Skin of body (tissue), 2 donors: ENCODE data around the gene ANKRD50. TPM values are rescaled to one million over a fixed set of nuclear protein-coding genes. Genes with fewer than 3 reads are reported as not detected.

Source experiments
- DNase-seq: peaks from one replicate; lab custom pipeline; 2025; lab: John Stamatoyannopoulos, UW
- total RNA-seq: library from RNA; depleted of rRNA; stranded (reverse); fragments of >200 nt; gene quantifications from one replicate; pipeline ENCODE4 v1.2.3, GENCODE V29; 2014

Gene ANKRD50
- total RNA-seq, 1 donor from 2014 or later: 56.6 TPM

DNA sequence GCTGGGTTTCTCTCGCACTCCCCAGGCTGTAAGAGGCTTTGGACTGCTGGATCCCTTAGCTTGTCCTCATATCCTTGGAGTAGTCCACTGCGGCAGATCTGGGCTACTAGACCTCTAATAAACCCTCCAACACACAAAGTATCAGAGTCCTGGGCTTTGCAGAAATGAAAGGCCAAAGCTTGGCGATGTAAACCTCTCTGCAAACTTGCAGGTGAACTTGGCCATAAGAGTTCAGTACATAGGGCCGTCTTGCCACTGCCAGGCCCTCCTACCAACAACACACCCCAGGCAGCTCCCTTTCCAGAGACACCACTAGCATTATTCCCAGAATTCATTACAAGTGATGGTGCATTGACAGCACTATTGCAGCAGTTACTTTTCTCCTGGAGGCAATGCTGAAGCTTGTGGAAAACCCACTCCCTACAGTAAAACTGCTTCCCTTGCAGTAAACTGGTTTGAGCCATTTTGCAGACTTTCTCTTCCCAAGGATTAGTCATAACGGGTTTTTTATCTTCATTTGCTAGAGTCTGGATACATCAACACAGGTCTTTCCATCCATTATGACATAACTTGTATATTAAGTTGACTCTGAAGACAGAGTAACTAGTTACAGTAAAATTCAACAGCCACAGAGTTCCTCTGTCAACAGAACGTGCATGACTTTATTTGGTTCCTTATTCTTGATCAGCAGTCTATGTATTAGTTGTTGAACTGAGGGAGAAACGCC lies 2.4 kb downstream of the ANKRD50 start:
- DNase-seq: no peak

DNA sequence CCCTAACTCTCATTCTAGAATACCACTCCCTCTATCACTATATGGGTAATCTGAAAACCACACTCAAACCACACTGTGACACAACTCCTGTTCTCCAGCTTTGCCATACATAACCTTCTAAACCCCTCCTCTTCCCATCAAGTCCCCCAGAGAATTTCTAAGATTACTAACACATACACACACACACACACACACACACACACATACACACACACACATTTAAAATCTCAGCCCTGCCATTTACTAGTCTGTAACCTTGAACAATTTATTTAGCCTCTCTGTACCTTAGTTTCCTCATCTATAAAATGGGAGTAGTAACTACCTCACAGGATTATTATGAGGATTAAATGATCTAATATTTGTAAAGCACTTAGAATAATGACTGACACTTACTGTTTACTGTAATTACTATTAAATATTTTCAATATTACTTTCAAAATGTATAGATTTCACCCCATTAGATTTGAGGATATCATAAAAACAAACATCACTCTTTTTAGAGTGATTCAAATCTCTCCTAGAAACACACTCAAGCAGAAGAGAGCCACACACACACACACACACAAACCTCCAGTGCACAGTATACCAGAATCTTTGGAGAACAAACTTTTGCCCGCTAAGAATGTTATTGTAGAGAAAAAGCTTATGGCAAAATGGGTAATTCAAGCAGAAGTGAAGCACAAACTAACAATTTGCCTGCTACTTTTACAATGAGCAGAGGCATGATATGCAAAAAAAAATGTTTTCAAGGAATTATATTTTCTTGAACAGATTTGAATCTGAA lies 3.8 kb downstream of the ANKRD50 start:
- DNase-seq: no peak

DNA sequence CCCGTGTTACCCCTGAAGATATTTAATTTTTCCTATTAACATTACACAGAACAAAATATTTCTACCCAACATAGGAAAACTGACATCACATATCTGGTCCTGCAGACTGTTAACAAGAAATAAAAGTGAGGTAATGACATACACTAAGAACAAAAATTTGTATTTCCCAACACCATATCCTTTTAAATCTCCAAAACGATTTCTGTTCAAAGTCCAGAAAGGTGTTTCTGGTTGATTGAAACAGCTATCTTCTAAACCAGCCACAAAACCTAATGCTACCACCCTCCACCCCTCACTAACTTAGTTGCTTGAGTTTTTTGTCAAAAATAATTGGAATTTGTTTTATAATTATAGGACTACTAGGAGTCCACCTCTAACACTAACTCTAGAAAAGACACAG lies 7.1 kb downstream of the ANKRD50 start:
- no peak for DNase-seq

DNA sequence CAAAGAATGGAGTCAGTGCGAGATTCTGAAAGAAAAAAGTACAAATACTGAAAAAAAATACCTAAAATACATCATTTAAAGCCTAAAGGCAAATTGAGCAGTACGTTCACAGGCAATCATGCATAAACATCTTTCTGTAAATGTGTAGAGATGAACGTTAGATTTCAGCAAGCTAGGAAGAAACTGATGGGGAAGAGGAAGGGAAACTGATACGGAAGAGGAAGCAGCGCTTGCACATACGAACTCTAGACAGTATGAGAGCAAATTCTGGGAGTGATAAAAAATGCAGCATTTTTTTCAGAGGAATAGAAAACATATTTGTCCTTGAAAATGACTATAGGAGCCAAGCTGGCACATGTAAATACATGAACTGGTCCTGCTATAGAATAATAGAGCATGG lies 9.4 kb downstream of the ANKRD50 start:
- no peak for DNase-seq

DNA sequence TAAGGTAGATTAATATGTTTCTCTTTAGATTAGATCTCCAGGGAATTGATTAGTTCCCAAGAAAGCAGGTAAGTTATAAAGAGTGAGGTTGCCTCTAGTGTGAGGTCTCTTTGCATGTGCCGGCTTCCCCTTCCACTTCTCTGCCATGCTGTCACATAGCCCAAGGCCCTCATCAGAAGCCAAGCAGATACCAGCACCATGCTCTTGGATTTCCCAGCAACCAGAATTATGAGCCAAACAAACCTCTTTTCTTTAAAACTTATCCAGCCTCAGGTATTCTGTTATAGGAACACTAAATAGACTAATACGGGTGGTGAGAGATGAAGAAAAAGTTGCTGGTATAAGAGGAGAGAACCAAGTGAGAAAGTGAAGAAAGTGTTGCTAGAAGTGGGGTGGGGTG lies 15.1 kb downstream of the ANKRD50 start:
- no peak for DNase-seq

DNA sequence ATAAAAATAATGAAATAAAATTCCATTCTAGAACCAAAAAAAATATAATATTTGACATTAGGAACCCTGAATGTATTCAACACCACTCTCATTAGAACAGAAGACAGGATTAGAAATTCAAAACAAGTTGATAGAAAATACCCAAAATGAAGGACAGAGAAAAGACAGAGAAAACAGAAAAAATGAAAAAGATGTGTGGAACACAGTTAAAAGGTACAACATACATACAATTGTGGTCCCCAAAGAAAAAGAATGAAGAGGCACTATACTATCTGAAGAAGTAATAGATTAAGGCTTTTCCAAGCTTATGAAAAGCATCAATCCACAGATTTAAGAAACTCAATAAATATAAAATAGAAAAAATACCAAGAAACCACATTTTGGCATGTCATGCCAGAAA lies 16.4 kb downstream of the ANKRD50 start:
- DNase-seq: no peak

DNA sequence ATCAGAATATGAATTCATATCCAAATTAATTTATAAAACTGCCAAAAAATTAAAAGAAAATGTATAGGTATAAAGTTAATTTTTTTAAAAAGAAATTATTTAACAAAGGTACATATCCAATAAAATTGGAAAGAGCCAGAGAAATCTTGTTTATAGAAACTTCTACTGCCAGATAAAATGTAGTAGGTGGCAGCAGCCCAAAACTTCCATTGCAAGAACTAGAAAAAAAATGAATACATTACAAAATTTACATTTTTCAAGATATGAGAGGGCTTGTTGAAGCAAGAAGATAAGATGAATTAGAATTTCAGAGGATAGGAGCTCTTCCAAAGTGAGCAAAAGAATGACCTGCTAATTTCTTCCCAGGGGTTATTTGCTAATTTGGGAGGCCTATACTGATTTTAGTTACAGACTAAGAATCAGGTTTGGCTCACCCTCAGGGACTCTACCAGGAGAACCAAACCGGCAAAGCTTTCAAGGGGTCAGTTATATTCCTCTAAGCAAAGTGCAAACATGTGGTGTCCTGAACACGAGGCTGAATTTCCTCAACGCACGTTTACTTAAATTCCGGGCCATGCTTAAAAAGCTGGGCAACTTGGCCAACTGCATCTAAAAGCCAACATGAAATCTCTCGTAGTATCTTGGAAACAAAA lies 17.5 kb downstream of the ANKRD50 start:
- no peak for DNase-seq

DNA sequence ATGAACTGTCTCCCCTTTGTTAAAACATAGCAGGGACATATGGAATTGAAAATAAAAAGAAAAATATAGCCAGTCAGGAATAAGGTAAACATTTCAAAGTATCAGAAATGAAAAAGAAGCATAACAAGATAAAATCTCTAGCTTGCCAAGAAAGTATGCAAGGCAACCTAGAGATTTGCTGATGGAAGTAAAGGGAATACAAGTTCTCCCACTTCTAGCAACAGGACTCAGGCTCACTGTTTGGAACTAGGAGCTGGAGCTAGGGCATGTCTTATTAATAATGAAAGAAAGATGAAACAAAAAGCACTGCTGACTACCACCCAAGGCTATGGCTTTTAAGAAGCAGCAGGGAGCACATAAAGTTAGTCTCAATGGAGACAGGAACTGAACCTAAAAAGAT lies 18.2 kb downstream of the ANKRD50 start:
- DNase-seq: no peak

DNA sequence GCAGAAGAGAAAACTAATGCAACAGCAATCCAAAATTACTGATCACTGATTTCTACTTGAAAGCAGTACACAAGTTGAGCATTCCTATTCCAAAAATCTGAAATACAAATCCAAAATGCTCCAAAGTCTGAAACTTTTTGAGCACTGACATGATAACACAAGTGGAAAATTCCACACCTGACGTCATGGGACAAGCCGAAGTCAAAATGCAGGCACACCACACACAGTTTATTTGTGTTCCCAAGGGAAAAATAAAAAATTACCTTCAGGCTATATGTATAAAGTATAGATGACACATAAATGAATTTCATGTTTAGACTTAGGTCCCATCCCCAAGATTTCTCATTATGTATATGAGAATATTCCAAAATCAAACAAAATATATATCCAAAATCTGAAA lies 20.7 kb downstream of the ANKRD50 start:
- no peak for DNase-seq

DNA sequence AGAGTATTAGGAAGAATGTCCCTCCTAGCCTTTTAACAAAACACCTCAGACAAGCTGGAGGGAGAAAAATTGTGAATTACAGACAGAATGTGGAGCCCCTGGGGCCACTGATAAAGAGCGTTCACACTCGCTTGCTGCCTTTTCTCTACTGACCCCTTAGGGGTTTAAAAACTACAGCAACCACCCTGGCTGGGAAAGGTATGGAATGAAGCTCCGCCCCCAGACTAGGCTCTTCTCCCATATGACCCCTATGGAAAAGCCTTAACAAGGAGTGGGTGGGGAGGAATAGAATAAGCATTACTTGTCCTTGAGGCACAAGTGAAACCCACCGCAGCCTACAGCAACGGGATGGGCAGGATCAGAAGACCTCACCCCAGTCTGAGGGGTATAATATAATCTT lies 26.3 kb downstream of the ANKRD50 start:
- no peak for DNase-seq

DNA sequence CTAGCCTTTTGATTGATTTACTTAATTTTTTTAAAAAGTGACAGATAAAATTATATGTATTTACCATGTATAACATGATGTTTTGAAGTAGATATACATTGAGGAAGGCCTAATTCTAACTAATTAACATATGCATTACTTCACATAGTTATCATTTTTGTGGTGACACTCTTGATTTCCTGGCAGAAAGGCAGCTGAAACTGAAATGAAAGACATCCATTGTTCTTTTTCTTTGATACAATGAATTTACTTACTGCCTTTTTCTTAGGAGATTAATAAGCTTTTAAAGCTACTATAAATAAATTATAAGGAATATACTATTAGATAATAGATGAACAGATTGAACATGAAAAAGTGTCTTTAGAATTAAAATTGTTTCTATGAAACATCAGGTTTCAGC lies 26.7 kb downstream of the ANKRD50 start:
- DNase-seq: no peak

DNA sequence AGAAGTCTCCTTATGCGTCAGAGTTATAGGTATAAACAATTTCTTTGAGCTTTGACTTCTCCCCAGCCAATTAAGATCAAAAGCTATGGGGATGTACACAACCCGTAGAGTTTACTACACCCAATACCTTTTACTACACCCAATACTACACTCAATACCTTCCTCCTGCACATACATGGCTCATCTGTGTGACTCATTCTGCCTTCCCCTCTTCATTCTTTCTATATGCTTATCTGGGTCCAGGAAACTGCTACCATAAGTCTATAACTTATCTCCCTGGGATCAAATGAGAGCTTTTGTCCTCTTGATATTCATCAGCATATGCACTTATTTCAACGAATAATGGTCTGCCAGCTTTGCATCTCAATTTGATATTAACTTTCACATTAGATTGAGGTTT lies 28.2 kb downstream of the ANKRD50 start:
- DNase-seq: no peak

DNA sequence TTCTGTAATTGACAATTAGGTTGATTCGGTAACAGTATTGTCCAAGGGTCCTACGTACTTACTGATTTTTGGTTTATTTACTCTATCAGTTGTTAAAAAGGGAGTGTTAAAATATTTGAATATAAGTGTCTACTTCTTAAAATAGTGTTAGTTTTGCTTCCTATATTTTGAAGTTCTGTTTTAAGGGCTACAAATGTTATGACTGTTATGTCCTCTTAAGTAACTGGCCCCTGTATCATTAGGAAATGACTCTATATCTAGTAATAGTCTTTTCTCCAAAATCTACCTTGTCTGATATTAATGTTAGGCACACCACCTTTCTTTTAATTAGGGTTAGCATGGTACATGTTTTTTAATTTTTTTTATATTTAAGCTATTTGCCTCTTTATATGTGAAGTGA lies 30.1 kb downstream of the ANKRD50 start:
- DNase-seq: no peak

DNA sequence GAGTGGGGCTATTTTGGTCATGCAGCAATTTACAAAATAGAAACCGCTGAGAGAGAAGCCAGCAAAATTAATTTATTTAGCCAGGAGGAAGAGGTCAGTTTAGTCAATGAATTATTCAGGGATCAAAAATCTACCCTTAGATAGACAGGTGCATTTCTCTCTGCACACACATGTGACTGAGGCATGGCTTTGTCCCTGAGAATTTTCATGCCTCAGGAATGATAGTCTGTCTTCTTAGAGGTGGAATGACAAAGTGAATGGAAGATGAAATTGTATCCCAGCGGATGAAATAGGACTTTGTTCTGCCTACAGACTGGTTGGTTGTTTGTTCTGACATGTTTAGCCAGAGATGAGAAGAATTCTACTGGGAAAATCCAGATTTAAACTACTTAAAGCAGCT lies 46.0 kb downstream of the ANKRD50 start:
- DNase-seq: no peak

DNA sequence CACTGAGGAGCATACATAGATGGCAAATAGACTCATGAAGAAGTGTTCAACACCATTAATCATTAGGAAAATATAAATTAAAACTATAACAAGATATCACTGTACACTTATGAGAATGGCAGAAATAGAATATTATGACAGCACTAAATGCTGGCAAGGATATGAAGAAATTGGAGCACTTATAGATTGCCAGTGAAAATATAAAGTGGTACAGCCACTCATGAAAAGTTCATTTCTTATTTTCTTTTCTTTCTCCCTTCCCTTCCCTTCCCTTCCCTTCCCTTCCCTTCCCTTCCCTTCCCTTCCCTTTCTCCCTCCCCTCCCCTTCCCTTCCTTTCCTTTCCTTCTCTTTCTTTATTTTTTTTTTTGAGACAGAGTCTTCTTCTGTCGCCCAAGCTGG lies 53.7 kb downstream of the ANKRD50 start:
- DNase-seq: no peak

DNA sequence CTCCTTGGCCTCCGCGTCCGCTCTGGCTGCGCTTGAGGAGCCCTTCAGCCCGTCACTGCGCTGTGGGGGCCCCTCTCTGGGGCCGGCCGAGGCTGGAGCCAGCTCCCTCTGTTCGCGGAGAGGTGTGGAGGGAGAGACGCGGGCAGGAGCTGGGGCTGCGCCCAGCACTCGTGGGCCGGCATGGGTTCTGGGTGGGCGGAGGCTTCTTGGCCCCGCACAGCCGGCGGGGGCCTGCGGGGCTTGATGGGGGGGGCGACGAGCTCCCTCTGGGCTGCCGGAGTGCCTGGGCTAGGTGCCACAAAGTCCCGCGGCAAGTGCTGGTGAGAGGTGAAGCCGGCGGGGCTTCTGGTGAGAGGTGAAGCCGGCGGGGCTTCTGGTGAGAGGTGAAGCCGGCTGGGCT lies 61.9 kb downstream of the ANKRD50 start:
- DNase-seq: no peak

DNA sequence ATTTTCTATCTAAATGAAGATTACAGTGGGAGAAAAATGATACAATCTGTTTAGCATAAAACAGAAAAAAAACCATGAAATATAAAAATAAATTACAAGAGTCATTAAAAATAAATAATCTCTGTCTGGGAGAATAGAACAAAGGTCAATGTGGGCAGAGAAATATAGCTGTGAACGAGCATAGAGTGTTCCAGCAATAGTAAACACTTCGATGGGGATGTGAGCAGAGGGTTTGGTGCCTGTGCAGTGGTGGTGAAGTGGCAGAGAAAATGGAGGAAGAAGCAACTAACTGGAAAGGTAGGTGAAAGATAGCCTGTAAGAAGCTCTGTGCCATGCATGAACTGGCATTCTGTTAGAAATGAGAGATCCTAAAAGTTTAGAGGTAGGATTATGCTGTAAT lies 64.9 kb downstream of the ANKRD50 start:
- no peak for DNase-seq

DNA sequence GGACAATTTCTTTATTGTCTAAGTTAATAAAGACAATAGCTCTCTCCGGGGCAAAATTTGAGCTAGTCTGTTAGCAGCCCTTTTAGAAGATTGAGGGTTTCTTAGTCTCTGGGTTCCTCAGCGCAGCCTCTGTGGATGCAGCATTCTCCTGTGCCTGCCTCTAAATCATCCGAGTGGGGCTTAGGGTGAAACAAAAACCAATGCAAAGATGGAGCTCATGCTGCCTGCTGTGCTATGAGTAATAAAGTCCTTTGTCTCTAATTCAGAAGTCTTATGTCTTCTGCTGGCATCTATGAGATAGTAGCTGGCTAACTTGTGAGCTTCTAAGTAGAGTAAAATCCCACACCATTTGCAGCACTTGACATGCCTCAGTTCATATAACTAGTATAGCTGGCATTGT lies 67.9 kb downstream of the ANKRD50 start:
- no peak for DNase-seq

DNA sequence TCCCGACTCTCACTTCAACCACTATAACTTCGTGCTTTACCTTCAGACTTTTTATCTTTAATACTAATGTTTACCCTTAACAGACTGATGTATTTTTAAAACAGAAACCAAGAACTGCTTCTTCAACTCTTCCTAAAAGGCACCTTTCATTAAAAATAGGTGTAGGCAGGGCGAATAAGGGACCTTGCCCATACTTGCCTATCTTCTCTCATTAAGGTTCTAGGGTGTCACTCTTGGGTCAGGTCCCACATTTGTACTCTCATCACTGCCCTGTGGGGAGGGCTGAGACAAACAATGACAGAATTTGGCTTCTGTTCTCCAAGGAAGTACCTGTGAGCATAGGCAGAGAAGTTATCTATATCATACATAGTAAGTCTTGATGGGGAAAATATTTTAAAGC lies 69.7 kb downstream of the ANKRD50 start:
- DNase-seq: no peak

DNA sequence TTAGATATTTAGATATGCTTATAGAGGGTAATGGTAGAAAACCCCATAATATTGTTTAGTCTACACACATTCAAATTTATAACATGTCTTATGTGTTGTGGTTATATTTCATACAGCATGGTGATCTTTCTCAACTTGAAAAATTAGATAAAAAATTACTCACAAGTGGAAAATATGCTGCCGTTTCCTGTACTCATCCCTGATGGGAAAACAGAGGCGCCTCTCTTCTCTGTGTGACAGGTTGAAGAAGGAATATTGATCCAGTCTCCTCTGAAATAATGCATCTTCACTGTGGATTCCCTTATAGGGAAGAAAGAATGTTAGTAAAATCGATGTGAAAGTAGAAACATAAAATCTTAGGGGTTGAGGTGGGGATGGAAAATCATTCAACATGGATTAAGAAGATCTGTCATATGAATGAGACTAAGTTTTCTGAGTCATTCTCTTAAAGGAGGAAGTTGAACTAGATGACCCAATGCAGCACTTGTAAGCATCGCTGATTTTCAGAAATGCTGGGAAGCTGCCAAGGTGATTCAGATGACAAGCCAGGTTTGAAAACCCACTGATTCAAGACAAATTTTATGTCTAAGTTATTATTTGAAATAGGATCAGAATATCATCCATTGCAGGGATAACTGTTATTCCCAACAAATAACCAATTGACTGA lies 70.7 kb downstream of the ANKRD50 start:
- no peak for DNase-seq

DNA sequence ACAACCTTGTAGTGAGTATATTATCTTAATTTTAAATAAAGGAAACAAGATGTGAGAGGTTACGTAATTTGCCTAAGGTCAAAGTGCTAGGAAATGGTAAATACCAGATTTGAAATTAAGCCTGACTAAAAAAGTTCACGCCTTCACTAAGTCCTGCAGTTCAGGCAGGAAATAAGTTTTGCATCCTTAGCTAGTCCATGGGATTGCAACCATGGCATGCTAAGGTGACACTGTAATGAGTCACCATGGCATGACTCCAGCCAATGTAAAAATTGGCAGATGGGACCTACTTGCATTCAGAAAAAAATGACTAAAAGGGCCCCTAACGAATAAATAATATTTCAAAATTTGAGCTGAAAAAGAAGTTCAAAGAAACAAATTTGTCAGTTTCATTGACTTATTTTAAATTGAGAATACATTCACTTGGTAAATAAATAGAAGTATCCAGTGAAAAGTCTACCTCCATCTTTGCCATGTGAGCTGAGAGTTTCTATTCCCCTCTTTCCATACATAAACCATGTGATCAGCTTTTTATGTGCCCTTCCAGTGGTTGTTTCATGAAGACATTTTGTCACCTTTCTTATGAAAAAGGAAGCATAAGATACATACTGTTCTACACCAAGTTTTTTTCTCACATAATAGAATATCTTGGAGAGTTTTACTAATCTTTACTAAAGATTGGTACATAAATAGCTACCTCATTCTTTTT lies 72.4 kb downstream of the ANKRD50 start:
- DNase-seq: no peak

DNA sequence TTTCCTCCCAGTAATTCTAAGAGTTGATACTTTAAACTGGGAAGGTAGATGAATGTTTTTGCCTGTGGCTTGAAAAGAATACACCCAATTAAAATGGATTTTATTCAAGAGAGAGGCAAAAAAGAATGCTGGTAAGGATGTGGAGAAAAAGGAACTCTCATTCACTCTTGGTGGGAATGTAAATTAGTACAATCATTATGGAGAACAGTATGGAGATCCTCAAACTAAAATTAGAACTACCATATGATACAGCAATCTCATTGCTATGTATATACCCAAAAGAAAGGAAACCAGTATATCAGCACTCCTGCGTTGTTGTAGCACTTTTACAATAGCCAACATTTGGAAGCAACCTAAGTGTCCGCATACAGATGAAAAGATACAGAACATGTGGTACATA lies 75.2 kb downstream of the ANKRD50 start:
- DNase-seq: no peak
